ENCODE results near the gene ATP6V1E1. TPM values are rescaled to one million over a fixed set of nuclear protein-coding genes. Genes with fewer than 3 reads are reported as not detected.
A peak's percentile ranks its signal among the peaks of the same experiment; 100 is the strongest.

ATP6V1E1 gene
- total RNA-seq, 4 donors from 2014 or later: 150 to 194 (median 168) TPM

- H3K9me3 ChIP-seq: no peaks in the 10 kb centered on the region
- WGBS: 71% methylated on average over 11 of the region's 11 CpGs
- H3K27me3 ChIP-seq: peaks cover 0 to 9% (median 0%) of the 10 kb centered on the region in 4 donors
- DNase-seq (ENCODE audit: extremely low spot score): no peak
- peak overlapping the region in 3 of 4 donors; percentile 42 to 67 (median 60) for H3K27ac ChIP-seq (replicated peaks in 1 of 4)
- peaks cover 5 to 17% (median 14%) of the 10 kb centered on the region in 4 donors for H3K4me1 ChIP-seq
- intact Hi-C loops (cut with DNase I): loop anchor here (1.0 kb wide), 1 partner anchor 9 kb away; no protein-coding TSS in a partner anchor
- TF ChIP-seq EP300 (IDR thresholded peaks at IDR 0.05) (no peak), POLR2AphosphoS5 (IDR thresholded peaks at IDR 0.05) (peak; percentile 49 to 52), POLR2A (IDR thresholded peaks at IDR 0.05; ENCODE audit: low read depth) (no peak)
- TF ChIP-seq, protein P1, sequence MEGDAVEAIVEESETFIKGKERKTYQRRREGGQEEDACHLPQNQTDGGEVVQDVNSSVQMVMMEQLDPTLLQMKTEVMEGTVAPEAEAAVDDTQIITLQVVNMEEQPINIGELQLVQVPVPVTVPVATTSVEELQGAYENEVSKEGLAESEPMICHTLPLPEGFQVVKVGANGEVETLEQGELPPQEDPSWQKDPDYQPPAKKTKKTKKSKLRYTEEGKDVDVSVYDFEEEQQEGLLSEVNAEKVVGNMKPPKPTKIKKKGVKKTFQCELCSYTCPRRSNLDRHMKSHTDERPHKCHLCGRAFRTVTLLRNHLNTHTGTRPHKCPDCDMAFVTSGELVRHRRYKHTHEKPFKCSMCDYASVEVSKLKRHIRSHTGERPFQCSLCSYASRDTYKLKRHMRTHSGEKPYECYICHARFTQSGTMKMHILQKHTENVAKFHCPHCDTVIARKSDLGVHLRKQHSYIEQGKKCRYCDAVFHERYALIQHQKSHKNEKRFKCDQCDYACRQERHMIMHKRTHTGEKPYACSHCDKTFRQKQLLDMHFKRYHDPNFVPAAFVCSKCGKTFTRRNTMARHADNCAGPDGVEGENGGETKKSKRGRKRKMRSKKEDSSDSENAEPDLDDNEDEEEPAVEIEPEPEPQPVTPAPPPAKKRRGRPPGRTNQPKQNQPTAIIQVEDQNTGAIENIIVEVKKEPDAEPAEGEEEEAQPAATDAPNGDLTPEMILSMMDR (IDR thresholded peaks at IDR 0.05): no peak
- no peak overlapping the region for H3K4me3 ChIP-seq
- H3K36me3 ChIP-seq: peaks cover 0 to 20% (median 2%) of the 10 kb centered on the region in 4 donors
Measured at GRCh38 chr22:17578136-17578754, 50.3 kb downstream of the ATP6V1E1 start.

DNA sequence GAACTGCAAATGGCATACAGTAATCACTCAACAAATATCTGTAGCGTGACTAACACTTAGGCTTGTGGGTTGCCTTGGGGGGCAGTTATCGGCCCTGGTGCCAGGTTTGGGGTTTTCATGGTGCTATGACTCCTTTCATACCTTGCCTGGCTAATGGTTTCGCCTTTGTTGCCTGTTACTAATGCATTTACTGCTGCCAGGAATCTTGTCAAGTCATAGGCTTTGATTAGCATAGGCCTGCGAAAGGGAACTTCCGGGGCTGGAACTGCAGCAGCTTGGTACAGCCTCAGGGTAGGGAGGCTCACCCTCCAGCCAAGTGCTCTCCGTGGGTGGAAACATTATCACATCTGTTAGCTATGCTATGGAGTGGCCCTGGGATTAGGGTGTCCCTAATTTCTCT, 52.1 kb downstream of the ATP6V1E1 start:
- no peak for TF ChIP-seq EP300 (IDR thresholded peaks at IDR 0.05)
- TF ChIP-seq, protein P1 (IDR thresholded peaks at IDR 0.05): no peak
- Histone ChIP-seq H3K36me3 (peaks cover 0 to 6% (median 2%) of the 10 kb centered on the region in 4 donors), H3K27me3 (peaks cover 0 to 7% (median 0%) of the 10 kb centered on the region in 4 donors), H3K4me1 (peaks cover 18 to 32% (median 29%) of the 10 kb centered on the region in 4 donors), H3K27ac (replicated peaks in 1 of 4) (no peak overlapping the region), H3K9me3 (no peaks in the 10 kb centered on the region), H3K4me3 (no peak overlapping the region)
- no peak for DNase-seq (ENCODE audit: extremely low spot score)
- intact Hi-C loops (cut with DNase I): no loop called here
- WGBS: 88% methylated on average over 5 of the region's 6 CpGs

DNA sequence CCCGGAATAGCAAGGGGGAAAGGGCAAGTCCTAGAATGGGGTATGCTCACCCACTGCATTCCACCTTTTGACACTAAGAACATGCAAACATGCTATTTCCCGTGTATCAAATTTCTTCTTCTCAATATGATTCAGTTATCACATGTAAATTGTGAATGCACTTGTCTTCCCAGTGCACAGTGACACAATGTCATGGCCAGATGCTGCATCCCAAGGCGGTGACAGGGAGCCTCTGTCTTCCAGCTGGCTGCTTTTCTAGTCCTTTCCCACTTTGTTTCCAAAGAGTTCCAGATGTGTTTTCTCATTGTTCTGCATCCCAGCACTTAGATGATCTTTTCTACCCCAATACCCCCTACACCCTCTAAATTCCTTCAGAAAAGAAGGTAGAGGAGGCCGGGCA, 52.9 kb downstream of the ATP6V1E1 start:
- H3K27me3 ChIP-seq: no peaks in the 10 kb centered on the region
- H3K4me1 ChIP-seq: peaks cover 23 to 40% (median 35%) of the 10 kb centered on the region in 4 donors
- H3K36me3 ChIP-seq: peaks cover 0 to 2% (median under 1%) of the 10 kb centered on the region in 4 donors
- no peak overlapping the region for H3K27ac ChIP-seq (replicated peaks in 1 of 4)
- no peaks in the 10 kb centered on the region for H3K9me3 ChIP-seq
- WGBS: 74% methylated on average over 4 of the region's 4 CpGs
- no peak for DNase-seq (ENCODE audit: extremely low spot score)
- intact Hi-C loops (cut with DNase I): no loop called here
- no peak overlapping the region for H3K4me3 ChIP-seq
- TF ChIP-seq EP300 (IDR thresholded peaks at IDR 0.05): no peak

GRCh38 chr22:17575151-17575550, 53.4 kb downstream of the ATP6V1E1 start:
- no peak for DNase-seq (ENCODE audit: extremely low spot score)
- Histone ChIP-seq H3K27me3 (no peaks in the 10 kb centered on the region), H3K27ac (replicated peaks in 1 of 4) (no peak overlapping the region), H3K9me3 (no peaks in the 10 kb centered on the region), H3K4me3 (no peak overlapping the region), H3K4me1 (peaks cover 28 to 46% (median 40%) of the 10 kb centered on the region in 4 donors), H3K36me3 (no peaks in the 10 kb centered on the region)
- TF ChIP-seq EP300 (IDR thresholded peaks at IDR 0.05) (no peak), POLR2AphosphoS5 (IDR thresholded peaks at IDR 0.05) (no peak), POLR2A (IDR thresholded peaks at IDR 0.05; ENCODE audit: low read depth) (no peak)
- TF ChIP-seq, protein P1 (IDR thresholded peaks at IDR 0.05): no peak
- intact Hi-C loops (cut with DNase I): no loop called here
- WGBS: 86% methylated on average over 5 of the region's 5 CpGs

DNA sequence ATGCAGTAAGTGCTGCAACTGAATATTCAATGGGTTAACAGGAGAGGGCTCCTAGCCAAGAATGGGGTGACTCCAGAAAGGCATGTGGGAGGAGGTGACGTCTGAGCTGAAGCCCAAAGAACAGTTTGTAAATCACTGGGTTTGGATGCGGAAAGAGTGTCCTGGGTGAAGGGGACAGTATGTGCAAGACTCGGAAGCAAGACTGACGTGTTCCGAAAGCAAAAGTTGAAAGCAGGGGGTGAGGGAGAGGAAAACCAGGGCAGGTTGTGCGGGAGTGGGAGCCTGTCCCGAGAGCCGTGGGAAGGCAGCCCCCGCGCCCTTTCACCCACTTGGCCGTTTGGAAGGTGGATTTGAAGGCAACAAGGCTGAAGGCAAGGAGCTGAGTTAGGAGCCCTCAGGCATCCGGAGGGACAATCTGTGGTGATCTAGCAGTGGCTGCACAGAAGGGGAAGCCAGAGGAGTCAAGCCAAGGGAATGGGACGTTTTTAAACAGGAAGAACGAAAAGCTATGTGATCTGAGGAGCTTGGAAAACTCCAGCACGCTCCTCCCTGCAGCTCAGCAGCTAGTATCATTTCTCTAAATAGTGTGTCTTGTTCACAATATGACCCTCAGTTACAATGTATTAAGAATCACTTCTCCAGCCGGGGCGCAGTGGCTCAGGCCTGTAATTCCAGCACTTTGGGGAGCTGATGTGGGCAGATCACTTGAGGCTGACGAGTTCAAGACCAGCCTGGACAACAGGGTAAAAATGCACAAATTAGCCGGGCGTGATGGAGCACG, 57.5 kb downstream of the ATP6V1E1 start:
- WGBS: 25% methylated on average over 21 of the region's 21 CpGs
- Histone ChIP-seq H3K27me3 (no peaks in the 10 kb centered on the region), H3K4me3 (peak overlapping the region; percentile 27 to 55 (median 44)), H3K27ac (replicated peaks in 1 of 4) (peak overlapping the region; percentile 85 to 97 (median 94)), H3K9me3 (no peaks in the 10 kb centered on the region), H3K4me1 (peaks cover 41 to 48% (median 42%) of the 10 kb centered on the region in 4 donors), H3K36me3 (no peaks in the 10 kb centered on the region)
- intact Hi-C loops (cut with DNase I): no loop called here
- TF ChIP-seq POLR2AphosphoS5 (IDR thresholded peaks at IDR 0.05): peak; percentile 99
- TF ChIP-seq POLR2A (IDR thresholded peaks at IDR 0.05; ENCODE audit: low read depth): no peak
- TF ChIP-seq EP300 (IDR thresholded peaks at IDR 0.05): peak; percentile 100
- peak; percentile 96 for DNase-seq (ENCODE audit: extremely low spot score)

Measured in esophagus muscularis mucosa (tissue), 4 donors.